OCI-LY7 (cell line): ENCODE measurements around the gene USB1.

Source experiments
- EZH2phosphoT487 ChIP-seq: fragments of 200-600 bp; sonication (generic); IDR thresholded peaks from 2 replicates; pipeline ENCODE4 v1.6.1; 2018; ENCODE audit warnings: low read depth, borderline replicate concordance, mild to moderate bottlenecking, mixed run types, antibody characterized with exemption, low read length, moderate library complexity, mixed read lengths
- TF ChIP-seq, protein P1 (sequence below): fragments of 200-600 bp; sonication (generic); conservative IDR thresholded peaks from 2 replicates; pipeline ENCODE4 v1.5.1; 2014; ENCODE audit warnings: mild to moderate bottlenecking, antibody characterized with exemption, low read length, moderate library complexity, mixed read lengths

DNA sequence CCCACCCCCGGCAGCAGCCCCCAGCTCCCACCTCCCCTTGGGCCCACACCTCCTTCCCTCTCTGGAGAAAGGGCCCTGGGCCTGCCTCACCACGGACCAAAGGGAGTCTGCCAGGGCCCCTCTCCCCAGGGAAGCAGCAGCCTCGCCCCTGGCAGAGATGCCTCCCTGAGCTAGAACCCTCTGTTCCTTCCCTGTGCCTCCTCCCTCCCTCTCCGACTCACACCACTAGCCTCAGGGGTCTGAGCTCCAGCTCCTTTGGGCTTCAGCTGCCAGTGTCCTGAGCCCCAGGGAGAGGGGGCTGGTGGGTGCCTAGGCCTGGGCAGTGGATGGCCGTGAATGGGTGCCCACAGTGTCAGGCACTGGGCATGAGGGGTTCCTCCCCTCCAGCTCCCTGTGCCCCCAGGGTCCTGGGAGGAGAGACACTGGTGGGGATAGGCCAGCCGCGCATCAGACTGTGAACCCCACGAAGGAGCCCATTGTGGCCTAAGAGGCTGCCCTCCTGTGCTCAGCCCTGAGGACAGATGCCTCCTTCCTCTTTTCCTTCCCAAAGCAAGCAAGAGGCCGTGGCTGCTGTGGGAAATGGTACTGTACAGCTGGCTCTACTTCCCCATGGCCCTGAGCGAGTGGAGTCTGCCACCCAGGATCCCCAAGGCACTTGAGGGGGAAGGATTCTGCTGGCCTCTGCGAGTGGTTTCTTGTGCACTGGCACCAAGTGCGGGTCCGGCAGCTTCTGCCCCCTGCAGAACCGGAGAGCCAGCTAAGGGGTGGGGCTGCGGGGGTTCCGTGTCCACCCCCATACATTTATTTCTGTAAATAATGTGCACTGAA lies 45.1 kb downstream of the USB1 start:
- TF ChIP-seq, protein P1, sequence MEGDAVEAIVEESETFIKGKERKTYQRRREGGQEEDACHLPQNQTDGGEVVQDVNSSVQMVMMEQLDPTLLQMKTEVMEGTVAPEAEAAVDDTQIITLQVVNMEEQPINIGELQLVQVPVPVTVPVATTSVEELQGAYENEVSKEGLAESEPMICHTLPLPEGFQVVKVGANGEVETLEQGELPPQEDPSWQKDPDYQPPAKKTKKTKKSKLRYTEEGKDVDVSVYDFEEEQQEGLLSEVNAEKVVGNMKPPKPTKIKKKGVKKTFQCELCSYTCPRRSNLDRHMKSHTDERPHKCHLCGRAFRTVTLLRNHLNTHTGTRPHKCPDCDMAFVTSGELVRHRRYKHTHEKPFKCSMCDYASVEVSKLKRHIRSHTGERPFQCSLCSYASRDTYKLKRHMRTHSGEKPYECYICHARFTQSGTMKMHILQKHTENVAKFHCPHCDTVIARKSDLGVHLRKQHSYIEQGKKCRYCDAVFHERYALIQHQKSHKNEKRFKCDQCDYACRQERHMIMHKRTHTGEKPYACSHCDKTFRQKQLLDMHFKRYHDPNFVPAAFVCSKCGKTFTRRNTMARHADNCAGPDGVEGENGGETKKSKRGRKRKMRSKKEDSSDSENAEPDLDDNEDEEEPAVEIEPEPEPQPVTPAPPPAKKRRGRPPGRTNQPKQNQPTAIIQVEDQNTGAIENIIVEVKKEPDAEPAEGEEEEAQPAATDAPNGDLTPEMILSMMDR, result no peak
- TF ChIP-seq EZH2phosphoT487, result no peak
